Amniotic epithelial cell (primary cell): ENCODE data around the gene HELZ2.

Experiments used
- DNase-seq: peaks from one replicate; pipeline ENCODE4 v3.0.0-alpha.2; 2010; ENCODE audit warnings: low read depth

HELZ2 gene

GRCh38 chr20:63549679-63550282 is 24.3 kb downstream of the HELZ2 start:
- no peak for DNase-seq

DNA sequence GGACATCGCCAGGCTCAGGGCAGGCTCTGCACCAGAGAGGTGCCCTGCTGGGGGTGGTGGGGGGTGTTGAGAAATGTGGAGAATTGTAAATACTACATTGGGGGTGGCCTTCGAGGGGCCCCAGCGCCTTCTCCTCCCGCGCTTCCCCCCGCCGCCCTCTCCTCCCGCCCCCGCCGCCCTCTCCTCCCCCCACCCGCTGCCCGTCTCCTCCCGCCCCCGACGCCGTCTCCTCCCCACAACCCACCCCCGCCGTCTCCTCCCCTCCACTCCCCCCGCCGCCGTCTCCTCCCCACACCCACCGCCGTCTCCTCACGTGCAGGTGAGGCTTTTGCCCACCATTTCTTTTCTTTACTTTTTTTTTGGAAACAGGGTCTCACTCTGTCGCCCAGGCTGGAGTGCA is 25.0 kb downstream of the HELZ2 start:
- DNase-seq = no peak

- DNase-seq = no peak
Measured at GRCh38 chr20:63548542-63548941, 25.5 kb downstream of the HELZ2 start.

DNA sequence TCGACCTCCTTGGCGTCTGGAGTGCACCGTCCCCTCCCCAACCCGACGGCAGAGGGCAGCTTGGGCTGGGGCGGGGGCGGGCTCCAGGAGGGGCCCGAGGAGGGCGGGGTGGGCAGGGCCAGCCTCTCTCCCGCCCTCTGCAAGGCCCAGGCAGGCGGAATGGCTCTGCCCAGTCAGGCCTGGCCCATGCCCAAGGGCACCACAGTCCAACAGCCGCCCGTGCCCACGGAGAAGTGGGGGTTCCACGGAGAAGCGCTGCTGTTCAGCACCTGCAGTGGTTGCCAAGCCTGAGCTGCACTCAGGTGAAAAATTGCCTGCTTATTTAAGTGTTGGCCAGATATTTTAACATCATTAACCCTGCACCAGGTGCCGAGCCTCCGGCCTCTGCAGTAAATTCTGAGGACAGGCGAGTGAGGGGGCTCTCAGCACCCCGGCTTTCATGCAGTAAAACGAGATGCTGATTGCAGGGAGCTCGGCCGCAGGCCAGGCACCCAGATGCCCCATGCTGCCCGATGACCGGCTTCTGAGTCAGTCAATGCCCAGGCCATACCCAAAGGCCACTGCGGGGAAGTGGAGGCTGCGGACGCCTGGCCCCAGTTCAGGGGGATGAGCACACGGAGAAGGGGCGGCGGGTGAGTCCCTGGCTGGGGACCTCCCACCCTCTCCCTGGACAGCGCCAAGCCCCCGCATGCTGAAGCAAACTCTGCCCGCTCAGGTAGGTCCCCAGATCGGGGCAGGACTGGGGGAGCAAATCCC is 26.1 kb downstream of the HELZ2 start, which contains the start of gene SRMS:
TSS of gene SRMS (minus strand) at position 25 of the 756 bp plus-strand sequence. CDS start 286 bp downstream, outside the sequence.
- no peak for DNase-seq

DNA sequence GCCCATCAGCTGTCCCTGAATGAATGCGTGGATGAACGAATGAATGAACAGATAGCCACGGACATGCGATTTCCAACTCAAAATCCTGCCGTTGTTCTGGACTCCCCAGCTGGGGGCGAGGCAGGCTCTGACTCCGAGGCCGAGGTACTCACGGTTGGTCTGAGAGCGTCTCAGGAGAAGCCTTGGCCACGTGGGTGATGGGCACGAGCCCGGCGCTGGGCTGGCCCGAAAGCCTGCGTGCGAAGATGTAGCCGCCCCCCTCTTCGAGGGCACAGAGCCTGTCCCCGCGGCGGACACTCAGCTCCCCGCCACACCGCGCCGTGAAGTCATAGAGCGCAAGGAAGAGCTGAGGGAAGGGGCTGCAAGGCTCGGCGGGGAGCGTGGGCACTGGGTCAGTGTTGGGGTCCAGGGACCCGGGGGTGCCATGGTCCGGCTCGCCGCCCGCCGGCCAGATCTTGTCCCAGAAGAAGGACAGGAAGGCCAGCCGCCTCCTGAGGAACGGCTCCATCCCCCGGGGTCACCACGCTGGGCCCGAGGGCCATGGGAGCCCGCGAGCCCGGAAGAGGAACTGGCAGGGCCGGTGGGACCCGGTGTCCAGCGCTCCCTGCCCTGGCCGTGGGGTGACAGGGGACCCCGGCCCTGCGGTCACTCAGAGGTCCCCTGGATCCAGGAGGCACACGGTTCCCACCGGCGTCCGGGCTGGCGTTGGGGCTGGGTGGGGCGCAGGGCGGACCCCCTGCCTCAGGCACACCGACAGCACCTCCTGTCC is 26.9 kb downstream of the HELZ2 start:
- no peak for DNase-seq

- DNase-seq = no peak
Measured at GRCh38 chr20:63546256-63546955, 27.6 kb downstream of the HELZ2 start.

GRCh38 chr20:63545814-63546213 is 28.2 kb downstream of the HELZ2 start:
- no peak for DNase-seq

- DNase-seq = no peak
Measured at GRCh38 chr20:63544958-63545516, 29.0 kb downstream of the HELZ2 start.

DNA sequence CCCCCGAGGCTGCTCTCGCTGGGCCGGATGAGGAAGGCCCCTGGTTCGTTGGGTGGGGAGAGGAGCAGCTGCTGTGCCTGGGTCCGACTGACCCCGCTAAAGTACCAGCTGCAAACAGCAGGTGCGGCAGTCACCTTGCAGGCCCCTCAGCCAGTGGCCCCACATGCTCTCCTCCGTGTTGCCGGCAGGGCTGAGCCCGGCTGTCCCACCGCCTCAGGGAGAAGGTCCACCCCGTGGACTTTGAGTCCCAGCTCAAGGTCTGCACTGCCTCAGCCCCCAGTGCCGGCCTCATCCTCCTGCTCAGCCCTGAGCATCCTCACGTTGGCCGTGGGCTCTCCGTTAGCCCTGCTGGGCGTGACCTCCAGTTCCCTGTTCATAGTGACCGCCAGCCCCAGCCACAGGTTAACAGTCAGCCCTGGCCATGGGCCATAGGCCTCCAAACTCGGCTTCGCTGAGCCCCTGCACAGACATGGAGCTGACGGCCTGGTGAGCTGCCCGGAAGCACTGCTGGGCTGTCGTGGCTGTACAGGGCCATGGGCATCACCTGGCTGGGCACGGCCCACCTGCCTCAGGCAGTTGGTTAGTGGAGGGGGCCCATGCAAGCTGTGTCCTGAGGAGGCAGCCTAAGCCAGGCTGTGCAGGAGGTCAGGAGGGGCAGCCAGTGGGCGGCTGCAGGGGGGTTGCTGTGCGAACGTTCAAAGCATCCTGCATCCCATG is 29.6 kb downstream of the HELZ2 start:
- DNase-seq = no peak

DNA sequence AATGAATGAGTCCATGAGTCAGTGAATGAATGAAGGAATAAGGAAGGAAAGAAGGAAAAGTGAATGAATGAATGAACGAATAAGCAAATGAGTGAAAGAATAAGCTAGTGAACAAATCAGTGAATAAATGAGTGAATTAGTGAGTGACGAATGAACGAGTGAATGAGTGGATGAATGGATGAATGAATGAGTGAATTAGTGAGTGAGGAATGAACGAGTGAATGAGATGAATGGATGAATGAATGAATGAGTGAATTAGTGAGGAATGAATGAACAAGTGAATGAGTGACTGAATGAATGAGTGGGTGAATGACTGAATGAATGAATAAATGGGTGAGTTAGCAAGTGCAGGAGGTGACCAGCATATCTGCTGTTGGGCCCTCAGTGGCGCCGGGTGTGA is 30.3 kb downstream of the HELZ2 start:
- no peak for DNase-seq

DNA sequence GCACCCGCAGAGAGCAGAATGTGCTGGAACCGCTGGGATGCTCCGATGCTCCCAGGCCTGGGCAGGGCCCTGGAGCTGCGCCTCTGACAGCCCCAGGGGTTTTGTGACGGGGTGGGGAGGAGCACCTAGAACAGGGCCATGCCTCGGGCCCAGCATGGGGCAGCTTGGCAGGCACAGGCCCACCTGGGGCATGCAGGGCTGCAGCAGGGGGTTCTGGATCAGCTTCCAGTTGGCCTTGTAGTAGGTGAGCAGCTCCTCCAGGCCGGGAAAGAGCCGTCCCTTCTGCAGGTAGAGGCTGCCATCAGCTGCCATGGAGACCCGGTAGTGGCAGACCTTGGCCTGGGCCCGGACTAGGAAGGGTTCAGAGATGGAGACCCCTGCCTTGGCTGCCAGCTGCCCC is 30.9 kb downstream of the HELZ2 start:
- no peak for DNase-seq

DNA sequence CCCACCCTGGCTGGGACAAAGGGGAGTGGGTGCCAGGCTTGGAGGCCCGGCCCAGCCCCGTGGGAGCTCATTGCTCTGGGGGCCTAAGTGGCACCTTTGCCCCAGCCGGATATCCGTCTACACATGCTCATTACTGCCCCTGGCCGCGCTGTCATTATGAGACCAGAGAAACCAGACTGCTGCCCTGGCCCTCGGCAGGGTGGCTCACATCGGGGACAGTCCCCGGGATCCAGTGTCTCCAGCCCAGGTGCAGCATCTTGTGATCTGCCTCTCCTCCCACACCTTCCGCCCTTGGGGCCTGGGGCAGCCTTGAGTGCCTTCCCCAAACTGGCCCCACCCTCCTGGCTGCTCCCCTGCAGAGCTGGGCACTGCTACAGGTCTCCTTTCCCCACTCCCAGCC is 31.3 kb downstream of the HELZ2 start:
- no peak for DNase-seq

DNA sequence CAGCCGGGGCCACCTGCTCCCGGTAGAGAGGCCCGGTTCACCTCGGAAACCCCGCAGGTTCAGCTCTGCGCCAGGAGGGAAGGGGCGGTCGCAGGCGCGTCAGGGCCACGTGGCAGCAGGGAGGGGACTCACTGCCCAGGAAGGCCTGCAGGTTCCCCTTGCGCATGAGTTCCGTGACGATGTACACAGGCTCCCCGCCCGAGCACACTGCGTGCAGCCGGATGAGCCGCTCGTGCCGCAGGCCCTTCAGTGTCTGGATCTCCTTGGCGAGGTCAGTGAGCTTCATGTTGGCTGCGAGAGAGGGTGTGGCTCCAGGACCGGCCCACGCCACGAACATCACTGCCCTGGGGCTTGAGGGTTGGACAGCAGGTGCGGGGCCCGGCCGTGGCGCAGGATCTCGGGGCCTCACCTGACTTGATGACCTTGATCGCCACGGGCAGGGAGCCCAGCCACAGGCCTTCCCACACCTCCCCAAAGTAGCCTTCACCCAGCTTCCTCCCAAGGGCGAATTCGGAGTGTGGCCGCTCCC is 31.9 kb downstream of the HELZ2 start:
- DNase-seq = no peak

DNA sequence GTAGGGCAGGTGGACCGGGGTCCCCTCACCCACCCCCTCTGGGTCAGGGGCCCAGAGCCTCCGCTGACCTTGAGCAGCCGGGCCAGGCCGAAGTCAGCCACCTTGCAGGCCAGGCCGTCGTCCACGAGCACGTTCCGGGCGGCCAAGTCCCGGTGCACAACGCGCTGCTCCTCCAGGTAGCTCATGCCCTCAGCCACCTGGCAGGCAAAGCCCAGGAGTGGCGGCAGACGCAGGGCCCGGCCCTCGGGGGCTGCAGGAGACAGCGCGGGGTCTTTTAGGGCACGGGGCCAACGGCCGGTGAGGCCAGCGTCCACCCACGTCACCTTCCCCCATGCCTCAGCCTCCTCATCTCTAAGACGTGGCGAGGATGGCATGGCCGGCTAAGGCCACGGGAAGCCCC is 32.7 kb downstream of the HELZ2 start:
- no peak for DNase-seq

GRCh38 chr20:63540417-63541186 is 33.4 kb downstream of the HELZ2 start:
- no peak for DNase-seq

DNA sequence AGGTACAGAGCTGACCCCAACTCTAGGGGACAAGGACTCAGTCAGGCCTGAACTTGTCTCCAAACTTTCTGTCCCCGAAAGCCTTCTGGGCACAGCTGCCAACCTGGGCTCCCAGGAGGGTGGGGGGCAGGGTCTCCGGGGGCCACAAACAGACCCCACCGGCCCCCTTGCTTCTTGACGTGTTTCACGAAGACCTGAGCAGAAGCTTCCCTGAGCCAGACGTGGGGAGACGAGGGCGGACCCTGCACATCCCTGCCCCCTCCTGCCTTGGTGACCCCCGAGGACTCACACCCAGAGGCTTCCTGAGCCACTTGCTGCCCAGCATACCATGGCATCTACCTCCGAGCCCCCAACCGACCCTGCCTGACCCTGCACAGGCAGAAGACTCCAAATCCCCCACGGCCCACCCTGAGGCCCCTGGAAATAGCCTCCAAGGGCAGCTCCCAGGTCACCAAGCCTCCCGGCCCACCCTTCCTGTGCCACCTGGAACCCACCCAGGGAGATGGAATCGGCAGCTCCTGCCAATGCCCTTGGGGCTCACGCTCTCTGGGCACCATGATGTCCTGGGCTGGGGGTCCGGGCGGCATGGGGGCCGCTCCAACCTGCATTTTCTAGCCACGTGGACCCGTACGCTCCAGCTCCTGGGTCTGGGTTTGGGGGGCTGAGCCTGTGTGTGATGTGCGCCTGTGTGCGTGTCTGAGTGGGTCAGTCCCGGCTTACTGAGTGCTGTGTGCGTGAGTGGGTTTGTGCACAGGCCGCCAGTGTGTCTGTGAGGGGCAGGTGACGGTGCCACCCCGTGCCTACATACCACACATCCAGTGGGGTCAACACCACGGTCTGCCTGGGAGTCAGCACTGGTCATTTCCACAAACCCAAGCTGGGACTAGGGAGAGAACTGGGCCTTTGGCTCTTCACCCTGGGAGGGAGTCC is 34.3 kb downstream of the HELZ2 start:
- DNase-seq = no peak

DNA sequence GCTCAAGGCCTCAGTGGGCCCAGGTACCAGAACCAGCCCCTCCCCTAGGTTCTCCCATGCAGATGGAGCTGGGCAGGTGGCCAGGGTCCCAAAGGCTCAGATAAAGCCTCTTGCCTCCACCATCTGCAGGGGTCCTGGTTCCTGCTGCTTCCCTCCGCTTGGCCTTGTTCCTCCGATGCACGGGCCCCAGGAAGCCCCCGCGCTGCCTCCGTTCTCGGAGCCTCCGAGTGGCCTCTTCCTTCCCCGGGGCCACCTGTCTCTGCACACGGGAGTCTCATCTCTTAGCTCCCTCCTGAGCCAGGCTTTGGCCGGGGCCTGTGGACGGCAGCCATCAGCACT is 35.0 kb downstream of the HELZ2 start:
- DNase-seq = no peak

GRCh38 chr20:63538204-63539091 is 35.6 kb downstream of the HELZ2 start:
- DNase-seq = no peak
